GM19240 (cell line): ENCODE results near the gene CDC25A.
"Not testable (repeated sequence)": the region's sequence is repeated elsewhere in the genome, so short reads cannot be mapped to it uniquely, and the experiment has no call there.

Source experiments
- DNase-seq: peaks from one replicate; pipeline ENCODE4 v3.0.0; 2011; ENCODE audit warnings: low spot score; ENCODE audit not compliant: insufficient read length

CDC25A gene

DNA sequence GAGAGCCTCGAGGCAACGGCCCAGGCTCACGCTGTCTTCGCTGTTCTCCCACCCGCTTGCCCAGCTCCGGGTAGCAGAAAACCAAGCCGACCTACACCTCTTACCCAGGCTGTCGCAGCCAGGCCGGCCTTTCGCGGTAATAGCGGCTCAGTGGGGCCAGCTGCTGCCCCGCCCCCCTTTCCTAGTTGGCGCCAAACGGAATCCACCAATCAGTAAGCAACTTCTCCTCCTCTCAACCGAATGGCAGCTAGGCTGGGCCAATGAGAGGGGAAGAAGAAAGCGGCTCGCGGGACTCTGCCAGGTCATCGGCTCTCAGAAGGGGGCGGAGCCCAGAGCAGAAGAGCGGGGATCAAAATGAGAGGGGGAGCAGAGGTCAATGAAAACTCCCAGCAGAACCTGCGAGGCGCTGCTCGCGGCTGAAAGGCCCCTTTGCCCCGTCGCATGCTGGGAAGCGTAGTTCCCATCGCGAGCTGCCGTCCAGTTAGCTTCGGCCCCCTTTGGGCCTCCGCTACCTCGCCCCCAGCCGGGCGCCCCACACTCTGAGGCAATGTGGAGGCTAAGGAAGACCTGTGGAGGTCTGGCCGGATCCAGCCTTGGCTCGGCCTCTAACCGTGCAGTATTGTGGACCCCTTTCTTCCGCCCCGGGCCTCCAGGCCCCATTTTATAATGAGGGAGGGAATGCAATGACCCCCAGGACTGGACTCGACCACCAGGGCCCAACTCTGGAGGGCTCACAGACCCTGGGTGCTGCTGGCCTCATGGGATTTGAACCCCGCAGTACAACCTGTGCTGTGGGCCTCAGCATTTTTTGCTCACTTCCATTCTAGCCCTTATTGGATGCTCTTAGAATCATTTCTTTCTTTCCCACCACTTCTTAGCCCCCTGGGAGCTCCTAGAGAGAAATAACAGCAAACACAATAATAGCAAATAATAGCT is at the start of gene CDC25A:
CDC25A (minus strand) TSS at position 152 of the 936 bp plus-strand sequence. CDS start 470 bp downstream, outside the sequence.
- DNase-seq: peak; percentile 97

DNA sequence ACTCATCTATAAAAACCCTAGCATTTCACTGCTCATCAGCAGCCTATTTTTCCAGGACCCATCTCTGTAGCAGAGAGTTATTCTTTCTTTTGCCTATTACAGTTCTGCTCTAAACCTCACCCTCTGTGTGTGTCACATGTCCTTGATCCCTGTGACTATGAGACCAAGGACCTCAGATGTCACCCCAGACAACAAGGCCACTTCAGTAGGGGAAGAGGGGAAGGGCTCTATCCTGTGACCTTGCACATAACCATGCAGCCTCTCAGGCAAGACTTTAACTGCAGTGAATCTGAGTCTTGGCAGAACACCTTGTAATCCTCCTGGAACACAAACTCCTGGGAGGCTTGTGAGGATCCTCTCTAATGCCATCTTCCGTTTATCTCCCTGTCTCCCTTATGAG is 48.3 kb upstream of the CDC25A start:
- DNase-seq: no peak

DNA sequence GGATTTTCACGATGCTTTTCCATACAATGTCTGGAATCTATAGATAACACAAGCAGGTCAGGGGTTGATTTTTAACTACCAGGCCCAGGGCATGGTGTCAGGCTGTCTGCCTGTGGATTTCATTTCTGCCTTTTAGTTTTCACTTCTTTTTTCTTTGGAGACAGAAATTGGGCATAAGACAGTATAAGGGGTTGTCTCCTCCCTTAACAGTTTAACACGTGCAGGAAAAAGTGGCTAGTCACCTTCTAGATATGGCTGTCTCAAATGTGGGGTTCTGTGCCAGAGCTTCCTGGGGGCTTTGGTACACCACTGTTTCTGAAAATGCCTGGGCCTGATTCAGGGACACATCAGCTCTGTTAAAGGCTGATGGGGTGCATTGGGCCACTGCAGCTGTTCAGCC is 45.3 kb upstream of the CDC25A start:
- no peak for DNase-seq

DNA sequence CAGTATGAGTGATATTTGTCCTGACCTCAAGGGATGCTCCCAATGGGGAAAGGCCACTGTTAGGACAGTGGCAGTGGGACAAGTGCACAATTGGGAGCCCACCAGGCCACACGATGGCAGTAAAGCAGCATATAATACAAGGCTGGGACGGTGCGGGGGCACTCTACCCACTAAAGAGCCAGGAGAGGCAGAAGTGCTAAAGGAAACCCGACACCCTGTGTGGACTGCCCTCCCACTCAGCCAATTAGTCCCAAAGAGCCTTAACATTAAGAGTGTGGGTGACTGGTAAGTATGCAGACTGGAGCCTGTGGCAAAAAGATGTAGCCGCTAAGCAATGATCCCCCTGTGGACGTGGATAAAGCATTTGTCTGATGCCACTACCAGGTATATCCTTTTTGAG is 44.5 kb upstream of the CDC25A start:
- no peak for DNase-seq

DNA sequence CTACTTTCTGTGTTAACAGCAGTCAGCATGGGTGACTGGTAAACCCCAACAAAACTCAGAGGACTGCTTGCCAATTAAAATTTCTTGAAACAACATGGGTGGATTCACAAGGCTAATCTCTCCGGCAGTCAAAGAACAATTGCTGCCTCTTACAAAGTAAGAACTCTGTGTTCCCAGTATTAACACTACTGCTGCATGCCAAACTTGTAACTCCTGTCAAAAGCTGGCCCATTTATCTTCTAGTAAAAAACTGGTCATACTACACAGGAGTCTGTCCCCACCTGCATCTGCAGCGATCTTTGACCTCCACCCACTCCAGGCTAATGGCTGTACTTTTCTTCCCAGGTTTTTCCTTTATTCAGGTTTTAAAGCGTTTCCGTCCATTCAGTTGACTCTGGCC is 44.0 kb upstream of the CDC25A start:
- no peak for DNase-seq

DNA sequence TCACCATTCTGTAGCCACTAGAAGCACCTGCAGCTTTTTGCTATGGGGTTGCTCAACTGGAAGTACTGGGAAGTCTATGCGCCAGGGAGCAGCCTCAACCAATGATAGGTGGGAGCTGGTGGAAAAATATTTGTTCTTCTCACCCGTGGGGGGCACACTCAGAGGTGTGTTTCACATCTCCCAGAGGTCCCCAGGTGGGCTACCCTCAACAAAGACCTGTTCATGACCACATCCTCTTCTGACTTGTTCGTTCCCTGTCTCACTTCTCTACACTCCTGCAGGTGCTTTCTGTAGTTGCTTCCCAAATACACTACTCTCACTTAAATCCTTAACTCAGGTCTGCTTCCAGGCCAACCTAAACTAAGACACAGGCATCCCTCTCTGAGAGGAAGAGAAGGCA is 38.7 kb upstream of the CDC25A start:
- DNase-seq: no peak

DNA sequence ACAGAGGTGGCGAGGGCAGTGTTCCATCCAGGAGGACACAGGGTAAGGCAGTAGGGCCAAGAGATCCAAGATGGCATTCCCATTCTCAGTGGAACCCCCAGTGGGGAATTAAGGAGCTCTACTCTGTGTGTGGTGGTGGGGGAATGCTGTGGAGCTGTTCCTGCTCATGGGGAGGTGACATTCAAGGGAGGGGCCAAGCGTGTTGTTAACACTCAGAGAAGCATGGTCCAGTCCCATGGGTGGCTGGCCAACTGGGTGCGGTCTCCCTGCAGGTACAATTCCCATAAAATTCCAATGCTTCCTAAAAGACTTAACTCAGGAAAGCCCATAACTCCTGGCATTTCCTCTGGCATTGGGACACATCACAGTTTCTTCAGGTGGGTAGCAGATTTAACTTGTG is 37.4 kb upstream of the CDC25A start:
- no peak for DNase-seq

DNA sequence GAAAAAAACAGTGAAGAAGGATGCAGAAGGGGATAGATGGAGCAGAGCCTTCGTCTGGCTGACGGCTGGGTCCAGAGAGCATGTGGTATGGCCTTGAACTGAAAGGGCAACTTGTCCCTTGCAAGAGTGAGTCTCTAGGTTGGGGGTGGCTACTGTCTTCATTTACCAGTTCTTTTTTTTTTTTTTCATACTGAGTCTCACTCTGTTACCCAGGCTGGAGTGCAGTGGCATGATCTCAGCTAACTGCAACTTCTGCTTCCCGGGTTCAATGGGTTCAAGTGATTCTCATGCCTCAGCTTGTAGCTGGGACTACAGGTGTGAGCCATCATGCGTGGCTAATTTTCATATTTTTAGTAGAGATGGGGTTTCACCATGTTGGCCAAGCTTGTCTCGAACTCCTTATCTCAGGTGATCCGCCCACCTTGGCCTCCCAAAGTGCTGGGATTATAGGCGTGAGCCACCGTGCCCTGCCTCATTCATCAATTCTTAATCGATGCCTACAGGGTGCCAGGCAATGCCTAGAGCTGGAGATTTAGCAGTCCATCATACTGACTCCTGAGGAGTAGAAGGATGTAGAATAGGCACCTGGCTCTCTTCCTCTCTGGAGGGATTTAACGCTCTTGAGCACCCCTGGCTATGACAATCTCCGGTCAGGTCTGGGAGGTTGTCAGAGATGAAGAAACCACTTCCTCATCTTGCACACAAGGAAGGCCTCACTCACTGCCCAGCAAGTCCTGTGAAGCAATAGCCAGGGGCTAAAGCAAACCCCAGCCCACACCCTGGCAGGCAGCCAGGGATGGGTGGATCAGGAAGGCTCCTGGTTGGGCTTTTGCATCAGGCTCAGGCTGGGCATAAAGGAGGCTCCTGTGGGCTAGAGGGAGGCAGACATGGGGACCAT is 34.6 kb upstream of the CDC25A start, which contains the start of gene CAMP:
CAMP (plus strand) TSS at position 880 of the 898 bp plus-strand sequence; CDS start at position 897, 17 bp downstream.
- peak; percentile 45 for DNase-seq

DNA sequence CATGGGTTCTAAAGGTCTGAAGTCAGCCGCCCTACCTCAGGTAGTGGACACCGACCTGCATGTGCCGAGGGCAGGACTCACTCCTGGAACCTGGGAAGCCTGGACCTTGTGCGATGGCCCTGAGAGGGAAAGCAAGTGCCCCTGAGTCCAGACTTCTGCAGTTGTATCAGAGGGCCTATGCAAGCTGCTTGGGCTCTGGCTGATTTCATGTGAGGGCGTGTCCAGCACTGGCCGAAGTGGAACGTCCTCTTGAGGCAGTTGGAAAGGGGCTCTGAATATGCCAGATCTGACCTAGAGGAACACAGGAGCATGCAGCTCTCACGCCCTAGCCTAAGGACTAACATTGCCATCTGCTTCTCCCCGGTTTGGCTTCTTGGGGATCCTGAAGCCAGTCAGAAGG is 32.5 kb upstream of the CDC25A start:
- no peak for DNase-seq

DNA sequence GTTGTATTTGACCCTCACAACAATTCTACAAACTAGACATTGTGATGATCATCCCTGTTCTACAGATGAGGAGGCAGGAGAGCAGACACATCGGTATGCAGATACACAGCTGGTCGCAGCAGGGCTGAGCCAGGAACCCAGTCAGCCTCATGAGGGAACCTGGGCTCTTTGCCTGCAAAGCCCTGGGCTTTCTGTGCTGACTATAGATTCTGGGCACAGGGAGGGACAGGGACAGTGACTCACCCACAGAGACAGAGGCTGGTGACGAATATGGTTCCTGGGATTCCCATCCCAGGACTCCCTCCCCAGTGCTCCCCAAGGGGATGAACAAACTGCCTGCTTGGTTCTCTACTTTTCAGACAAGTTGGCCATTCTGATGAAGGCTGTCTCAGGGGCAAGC is 31.3 kb upstream of the CDC25A start:
- DNase-seq: no peak

DNA sequence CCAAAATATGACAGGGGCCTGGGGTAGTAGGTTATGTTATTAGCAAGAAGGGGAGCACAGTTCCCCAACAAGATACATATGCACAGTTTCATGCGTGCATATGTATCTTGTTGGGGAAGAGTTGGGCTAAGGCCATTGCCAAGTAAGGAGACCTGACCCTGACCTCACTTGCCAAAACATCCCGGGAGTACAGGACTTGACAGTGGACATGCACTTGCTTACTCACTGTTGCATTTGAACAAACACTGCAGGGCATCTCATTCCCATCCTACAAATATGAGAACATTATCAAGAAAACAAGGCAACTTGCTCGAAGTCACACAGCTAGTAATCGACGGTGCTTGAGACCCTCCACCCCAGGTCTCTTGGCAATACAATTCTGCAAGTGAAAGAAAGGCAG is 30.3 kb upstream of the CDC25A start:
- DNase-seq: no peak

DNA sequence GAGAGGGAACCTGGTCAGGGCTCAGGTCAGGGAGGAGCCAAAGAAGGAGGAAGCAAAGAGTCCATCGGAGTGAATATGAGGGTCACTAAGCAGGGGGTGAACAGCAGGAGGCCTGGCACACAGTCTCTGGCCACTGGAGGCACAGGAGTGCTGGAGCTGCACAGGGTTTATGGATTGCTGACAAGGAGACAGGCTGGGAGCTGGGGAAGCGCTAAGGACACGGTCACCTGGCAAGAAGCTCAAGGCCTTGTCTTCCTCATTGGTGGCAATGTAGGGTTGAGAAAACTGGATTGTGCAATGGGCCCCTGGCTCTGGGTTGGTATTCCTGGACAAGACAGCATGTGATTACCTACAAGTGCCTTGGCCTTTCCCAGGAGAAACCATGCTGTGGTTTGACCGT is 29.2 kb upstream of the CDC25A start:
- DNase-seq: no peak

DNA sequence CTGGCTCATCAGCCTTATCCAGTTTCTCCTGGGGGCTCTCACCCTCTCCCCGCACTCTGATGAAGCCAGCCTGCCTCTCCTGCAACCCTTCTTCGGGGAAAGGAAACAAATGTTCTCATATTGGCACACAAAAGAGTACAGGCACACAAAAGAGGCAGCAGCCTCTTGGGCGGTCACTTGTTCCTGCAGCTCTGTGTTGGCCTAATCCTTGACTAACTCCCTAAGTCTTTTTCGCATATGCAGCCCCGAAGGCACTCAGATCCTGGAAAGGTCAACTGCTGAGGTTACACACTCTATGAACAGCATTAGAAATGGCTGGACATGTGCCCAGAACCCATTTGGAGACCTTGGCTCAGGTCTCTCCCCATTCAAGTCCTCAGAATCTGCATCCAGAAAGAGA is 27.7 kb upstream of the CDC25A start:
- DNase-seq: no peak

DNA sequence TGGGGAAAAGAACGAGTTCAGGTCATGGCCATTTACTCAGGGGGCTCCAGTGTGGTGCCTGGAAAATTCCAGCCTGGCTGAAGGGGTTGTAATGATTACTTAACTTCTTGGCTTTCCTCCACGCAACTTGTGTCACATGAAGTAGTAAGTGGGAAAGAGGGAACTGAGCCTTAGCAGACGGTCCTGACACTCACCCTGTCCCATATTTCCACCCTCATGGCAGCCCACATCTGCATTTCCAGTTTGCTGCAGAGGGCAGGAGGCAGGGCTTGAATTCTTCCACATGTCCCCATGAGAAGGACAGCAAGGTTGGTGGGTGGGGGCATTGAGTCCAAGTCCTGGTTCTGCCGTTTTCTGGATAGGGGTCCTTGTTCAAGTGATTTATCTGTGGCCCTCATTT is 27.2 kb upstream of the CDC25A start:
- DNase-seq: no peak

DNA sequence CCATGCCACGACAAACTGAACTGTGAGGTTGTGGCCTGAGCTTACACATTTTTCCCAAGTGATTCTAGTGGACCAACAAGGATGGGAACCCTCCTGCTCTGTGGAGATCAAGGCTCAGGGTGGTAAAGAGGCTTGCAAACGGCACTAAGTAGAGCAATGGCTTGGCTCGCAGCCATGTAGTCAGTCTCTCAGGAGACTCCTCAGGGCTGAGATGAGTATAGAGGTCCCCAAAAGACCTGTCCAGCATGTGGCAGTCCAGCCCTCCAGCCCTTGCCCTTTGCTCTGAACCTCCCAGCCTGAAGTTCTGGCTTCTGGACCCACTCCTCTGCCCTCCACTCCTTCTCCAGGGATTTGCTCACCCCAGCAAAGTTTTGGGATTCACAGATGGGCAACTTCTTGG is 26.8 kb upstream of the CDC25A start:
- no peak for DNase-seq

DNA sequence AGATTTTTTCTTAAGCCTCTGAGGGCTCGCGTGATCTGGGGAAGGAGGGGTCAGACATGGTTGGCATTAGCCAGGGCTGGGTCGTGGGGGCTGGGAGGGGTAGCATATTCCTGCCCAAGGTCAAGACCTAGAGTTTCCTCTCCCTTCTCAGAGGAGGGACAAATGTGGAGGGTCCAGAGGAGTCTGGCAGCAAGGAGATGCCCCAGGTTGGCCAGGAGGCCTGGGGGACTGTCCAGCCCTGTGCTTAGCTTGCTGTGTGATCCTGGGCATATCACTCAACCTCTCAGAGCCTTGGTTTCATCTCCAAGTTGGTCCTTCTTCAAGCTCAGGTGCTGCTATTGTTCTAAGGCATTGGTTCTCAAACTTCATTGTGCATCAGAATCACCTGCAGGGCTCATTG is 26.0 kb upstream of the CDC25A start:
- no peak for DNase-seq

DNA sequence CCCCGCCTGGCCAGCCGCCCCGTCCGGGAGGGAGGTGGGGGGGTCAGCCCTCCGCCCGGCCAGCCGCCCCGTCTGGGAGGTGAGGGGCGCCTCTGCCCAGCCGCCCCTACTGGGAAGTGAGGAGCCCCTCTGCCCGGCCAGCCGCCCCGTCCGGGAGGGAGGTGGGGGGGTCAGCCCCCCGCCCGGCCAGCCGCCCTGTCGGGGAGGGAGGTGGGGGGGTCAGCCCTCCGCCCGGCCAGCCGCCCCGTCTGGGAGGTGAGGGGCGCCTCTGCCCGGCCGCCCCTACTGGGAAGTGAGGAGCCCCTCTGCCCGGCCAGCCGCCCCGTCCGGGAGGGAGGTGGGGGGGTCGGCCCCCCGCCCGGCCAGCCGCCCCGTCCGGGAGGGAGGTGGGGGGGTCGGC is 23.6 kb upstream of the CDC25A start:
- not testable (repeated sequence) for DNase-seq

DNA sequence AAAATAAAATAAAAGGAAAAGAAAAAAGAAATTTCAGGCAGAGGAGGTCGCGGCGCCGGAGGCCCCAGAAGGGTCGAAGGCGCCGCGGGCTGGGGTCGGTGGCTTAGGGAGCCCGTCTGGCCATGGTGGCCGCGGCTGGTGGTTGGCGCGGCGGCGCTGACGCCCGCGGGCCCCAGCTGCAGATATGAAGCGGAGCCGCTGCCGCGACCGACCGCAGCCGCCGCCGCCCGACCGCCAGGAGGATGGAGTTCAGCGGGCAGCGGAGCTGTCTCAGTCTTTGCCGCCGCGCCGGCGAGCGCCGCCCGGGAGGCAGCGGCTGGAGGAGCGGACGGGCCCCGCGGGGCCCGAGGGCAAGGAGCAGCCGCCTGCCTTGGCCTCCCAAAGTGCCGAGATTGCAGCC is 22.3 kb upstream of the CDC25A start:
- DNase-seq: not testable (repeated sequence)

DNA sequence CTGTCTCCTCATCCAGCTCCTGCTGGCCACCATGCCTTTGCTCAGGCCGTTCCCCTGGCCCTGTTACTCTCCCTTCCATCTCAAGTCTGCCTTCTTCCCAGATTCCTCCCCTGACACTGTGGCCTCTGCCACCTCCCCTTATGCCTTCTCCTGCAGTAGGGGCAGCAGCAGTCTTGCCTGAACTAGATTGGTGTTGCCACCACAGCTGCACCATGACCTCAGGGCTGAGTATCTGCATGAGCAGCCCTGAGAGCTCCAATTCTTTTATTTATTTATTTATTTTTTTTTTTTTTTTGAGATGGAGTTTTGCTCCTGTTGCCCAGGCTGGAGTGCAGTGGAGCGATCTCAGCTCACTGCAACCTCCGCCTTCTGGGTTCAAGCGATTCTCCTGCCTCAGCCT is 21.2 kb upstream of the CDC25A start:
- no peak for DNase-seq

DNA sequence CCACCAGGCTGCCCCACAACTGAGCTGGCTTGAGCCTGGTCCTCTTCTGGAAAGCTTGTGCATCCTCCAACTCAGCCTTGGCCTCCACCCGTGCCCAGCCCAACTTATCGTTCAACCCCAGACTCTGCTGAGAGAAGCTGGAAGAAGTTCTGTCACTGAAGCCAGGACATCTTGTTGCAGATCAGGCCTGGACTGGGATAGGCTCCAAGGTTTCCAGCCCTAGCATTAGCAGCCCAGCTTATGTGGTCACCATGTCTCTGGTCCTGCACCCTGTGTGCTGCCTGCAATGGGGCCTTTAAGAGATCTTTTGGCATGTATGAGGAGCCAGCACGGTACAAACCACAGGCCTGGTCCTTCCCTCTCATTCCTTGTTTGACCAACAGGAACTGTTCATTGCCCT is 19.9 kb upstream of the CDC25A start:
- no peak for DNase-seq

DNA sequence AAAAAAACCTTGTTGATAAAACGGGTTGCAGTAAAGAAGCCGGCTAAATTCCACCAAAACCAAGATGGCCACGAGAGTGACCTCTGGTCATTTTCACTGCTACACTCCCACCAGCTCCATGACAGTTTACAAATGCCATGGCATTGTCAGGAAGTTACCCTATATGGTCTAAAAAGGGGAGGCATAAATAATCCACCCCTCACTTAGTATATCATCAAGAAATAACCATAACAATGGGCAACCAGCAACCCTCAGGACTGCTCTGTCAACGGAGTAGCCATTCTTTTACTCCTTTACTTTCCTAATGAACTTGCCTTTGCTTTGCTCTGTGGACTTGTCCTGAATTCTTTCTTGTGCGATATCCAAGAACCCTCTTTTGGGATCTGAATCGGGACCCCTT is 14.4 kb upstream of the CDC25A start:
- no peak for DNase-seq

DNA sequence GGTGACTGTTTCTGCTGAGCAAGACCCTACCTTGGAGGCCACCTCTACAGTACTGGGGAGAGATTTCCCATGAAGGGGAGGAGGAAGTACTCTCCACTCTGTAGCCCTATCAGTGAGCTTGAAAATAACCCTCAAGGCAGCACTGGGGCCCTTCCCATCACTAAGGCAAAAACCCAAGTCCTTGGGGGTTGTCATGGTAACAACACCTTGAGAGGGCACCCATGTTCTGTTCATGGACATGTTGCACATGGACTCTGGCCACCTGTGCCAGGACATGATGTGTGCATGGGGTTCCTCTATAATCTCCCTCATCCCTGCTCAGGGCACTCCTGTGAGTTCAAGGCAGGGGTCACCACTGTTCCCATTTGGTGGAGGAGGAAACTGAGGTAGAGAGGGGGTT is 10.9 kb upstream of the CDC25A start:
- DNase-seq: no peak
